Liver (tissue), 9 donors: ENCODE data around the gene AMMECR1. TPM values are rescaled to one million over a fixed set of nuclear protein-coding genes. Genes with fewer than 3 reads are reported as not detected.

Experiments
- DNase-seq: peaks from one replicate; pipeline ENCODE4 v3.0.0-alpha.2; 2017; ENCODE audit warnings: low spot score
- H3K27ac ChIP-seq, 2 donors: one replicate each; pipeline ENCODE4 v1.7.0; 2013; ENCODE audit warnings: inconsistent platforms in 2 of 2, low read length in 2 of 2, control low read depth in 1 of 2, low read depth in 1 of 2, mild to moderate bottlenecking in 1 of 2
- H3K27me3 ChIP-seq, 4 donors: one replicate each; pipeline versions ENCODE4 v1.6.1 to v1.7.0; 2013; ENCODE audit warnings: low read length in 3 of 4, inconsistent platforms in 1 of 4, mild to moderate bottlenecking in 1 of 4, moderate library complexity in 1 of 4; ENCODE audit not compliant: control insufficient read depth in 4 of 4, insufficient read depth in 4 of 4
- H3K36me3 ChIP-seq, 4 donors: one replicate each; pipeline versions ENCODE4 v1.6.1 to v1.7.0; 2013; ENCODE audit warnings: low read length in 3 of 4, mild to moderate bottlenecking in 3 of 4, low read depth in 1 of 4, moderate library complexity in 1 of 4; ENCODE audit not compliant: control insufficient read depth in 4 of 4, insufficient read depth in 3 of 4
- H3K4me1 ChIP-seq, 4 donors: one replicate each; pipeline versions ENCODE4 v1.6.1 to v1.7.0; 2013; ENCODE audit warnings: low read length in 3 of 4, mild to moderate bottlenecking in 3 of 4, moderate library complexity in 1 of 4; ENCODE audit not compliant: control insufficient read depth in 4 of 4, insufficient read depth in 4 of 4
- H3K4me3 ChIP-seq, 3 donors: one replicate each; pipeline versions ENCODE4 v1.6.1 to v1.7.0; 2013; ENCODE audit warnings: low read length in 3 of 3, control low read depth in 1 of 3, low read depth in 1 of 3, mild to moderate bottlenecking in 1 of 3
- H3K9ac ChIP-seq, 2 donors: one replicate each; pipeline ENCODE4 v1.7.0; 2013; ENCODE audit warnings: low read length in 2 of 2, mild to moderate bottlenecking in 2 of 2, moderate library complexity in 2 of 2, control low read depth in 1 of 2, low read depth in 1 of 2
- H3K9me3 ChIP-seq, 4 donors: one replicate each; pipeline versions ENCODE4 v1.6.1 to v1.7.0; 2013; ENCODE audit warnings: low read length in 3 of 4; ENCODE audit not compliant: control insufficient read depth in 4 of 4
- ATF3 ChIP-seq: IDR thresholded peaks from 2 replicates; pipeline ENCODE4 v1.6.1; 2016; ENCODE audit warnings: antibody characterized with exemption
- EGR1 ChIP-seq, 2 donors: IDR thresholded peaks; 2 replicates each; pipeline ENCODE4 v1.6.1; 2016 to 2018; ENCODE audit warnings: antibody characterized with exemption in 2 of 2, low read depth in 2 of 2
- FOXA1 ChIP-seq: IDR thresholded peaks from 2 replicates; pipeline ENCODE4 v1.6.1; 2016; ENCODE audit warnings: antibody characterized with exemption
- FOXA2 ChIP-seq: IDR thresholded peaks from 2 replicates; pipeline ENCODE4 v1.6.1; 2016; ENCODE audit warnings: antibody characterized with exemption
- GABPA ChIP-seq, 2 donors: IDR thresholded peaks in 1 of 2; conservative IDR thresholded peaks in 1 of 2; 2 replicates each; pipeline ENCODE4 v1.6.1; 2016; ENCODE audit warnings: antibody characterized with exemption in 2 of 2, mild to moderate bottlenecking in 1 of 2, moderate library complexity in 1 of 2
- HNF4A ChIP-seq, 2 donors: conservative IDR thresholded peaks; 2 replicates each; pipeline ENCODE4 v1.6.1; 2016; ENCODE audit warnings: antibody characterized with exemption in 2 of 2, mild to moderate bottlenecking in 2 of 2
- HNF4G ChIP-seq: IDR thresholded peaks from 2 replicates; pipeline ENCODE4 v1.6.1; 2016; ENCODE audit warnings: antibody characterized with exemption
- JUND ChIP-seq, 2 donors: IDR thresholded peaks; 2 replicates each; pipeline ENCODE4 v1.6.1; 2016; ENCODE audit warnings: antibody characterized with exemption in 2 of 2
- NR2F2 ChIP-seq: IDR thresholded peaks from 2 replicates; pipeline ENCODE4 v1.6.1; 2016; ENCODE audit warnings: antibody characterized with exemption
- RAD21 ChIP-seq, 2 donors: IDR thresholded peaks; 2 replicates each; pipeline ENCODE4 v1.6.1; 2016; ENCODE audit warnings: antibody characterized with exemption in 2 of 2, mild to moderate bottlenecking in 2 of 2
- REST ChIP-seq: IDR thresholded peaks from 2 replicates; pipeline ENCODE4 v1.6.1; 2016; ENCODE audit warnings: antibody characterized with exemption, mild to moderate bottlenecking
- RXRA ChIP-seq, 2 donors: IDR thresholded peaks; 2 replicates each; pipeline ENCODE4 v1.6.1; 2017 to 2018; ENCODE audit warnings: antibody characterized with exemption in 2 of 2, mild to moderate bottlenecking in 1 of 2
- SP1 ChIP-seq: IDR thresholded peaks from 2 replicates; pipeline ENCODE4 v1.6.1; 2018; ENCODE audit warnings: antibody characterized with exemption, mild to moderate bottlenecking
- TAF1 ChIP-seq: conservative IDR thresholded peaks from 2 replicates; pipeline ENCODE4 v1.6.1; 2016; ENCODE audit warnings: antibody characterized with exemption, mild to moderate bottlenecking
- YY1 ChIP-seq: IDR thresholded peaks from 2 replicates; pipeline ENCODE4 v1.6.1; 2016; ENCODE audit warnings: antibody characterized with exemption, mild to moderate bottlenecking
- WGBS: extraction: QIAGEN DNeasy Blood & Tissue Kit; methylation state at CpG from one replicate; pipeline ENCODE4 v1.1.7; 2013; 5-methylcytosine and 5-hydroxymethylcytosine counted together
- polyA plus RNA-seq, 2 donors: library from polyadenylated mRNA; stranded (reverse) in 1 of 2; unstranded in 1 of 2; fragments of 200-250 nt in 1 of 2; fragments of >200 nt in 1 of 2; fragmentation: Nextera tagmentation in 1 of 2; extraction: Ambion mirVana in 1 of 2; gene quantifications; one replicate each; pipeline versions ENCODE4 v1.2.1 to v1.2.3, GENCODE V29; 2013 to 2015
- total RNA-seq, 2 donors: library from RNA; depleted of rRNA; stranded (reverse); fragments of >200 nt; gene quantifications; one replicate each; pipeline ENCODE4 v1.2.3, GENCODE V29; 2014
- TF ChIP-seq, protein P1 (sequence below): IDR thresholded peaks from 2 replicates; pipeline ENCODE4 v1.6.1; 2016; ENCODE audit warnings: antibody characterized with exemption
- TF ChIP-seq, protein P2 (sequence below): fragments of 150-350 bp; IDR thresholded peaks from 2 replicates; pipeline ENCODE4 v1.5.1; 2017; ENCODE audit warnings: improper control_type of control experiment, low read depth, low read length; ENCODE audit not compliant: missing input control
- TF ChIP-seq, protein P3 (sequence below): IDR thresholded peaks from 2 replicates; pipeline ENCODE4 v1.6.1; 2016; ENCODE audit warnings: antibody characterized with exemption
- donor health status: healthy.
- donor health status: healthy.
- donor health status: healthy.
- donor health status: healthy.
- donor health status: healthy.

AMMECR1 gene
- total and polyA plus RNA-seq, 4 donors = 1.7 to 30.9 (median 3.6) TPM

- H3K4me1 ChIP-seq = no peaks in the 10 kb centered on the region
- H3K27me3 ChIP-seq = peaks cover 0 to 3% (median 0%) of the 10 kb centered on the region in 4 donors
- no peak for DNase-seq
- no peaks in the 10 kb centered on the region for H3K36me3 ChIP-seq
- H3K9ac ChIP-seq = no peak overlapping the region
- H3K27ac ChIP-seq = no peak overlapping the region
- TF ChIP-seq RXRA (IDR thresholded peaks at IDR 0.05) (no peak), NR2F2 (no peak), ATF3 (no peak), TAF1 (no peak), HNF4A (conservative IDR thresholded peaks at IDR 0.05) (no peak), SP1 (no peak), EGR1 (IDR thresholded peaks at IDR 0.05; ENCODE audit: low read depth in 2 of 2) (no peak), JUND (IDR thresholded peaks at IDR 0.05) (no peak), FOXA1 (no peak), FOXA2 (no peak), GABPA (IDR thresholded peaks at IDR 0.05 in 1 of 2, conservative IDR thresholded peaks at IDR 0.05 in 1 of 2) (no peak), HNF4G (no peak), RAD21 (IDR thresholded peaks at IDR 0.05) (no peak), REST (no peak), YY1 (no peak)
- TF ChIP-seq, protein P1, sequence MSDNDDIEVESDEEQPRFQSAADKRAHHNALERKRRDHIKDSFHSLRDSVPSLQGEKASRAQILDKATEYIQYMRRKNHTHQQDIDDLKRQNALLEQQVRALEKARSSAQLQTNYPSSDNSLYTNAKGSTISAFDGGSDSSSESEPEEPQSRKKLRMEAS = no peak
- TF ChIP-seq, protein P2, sequence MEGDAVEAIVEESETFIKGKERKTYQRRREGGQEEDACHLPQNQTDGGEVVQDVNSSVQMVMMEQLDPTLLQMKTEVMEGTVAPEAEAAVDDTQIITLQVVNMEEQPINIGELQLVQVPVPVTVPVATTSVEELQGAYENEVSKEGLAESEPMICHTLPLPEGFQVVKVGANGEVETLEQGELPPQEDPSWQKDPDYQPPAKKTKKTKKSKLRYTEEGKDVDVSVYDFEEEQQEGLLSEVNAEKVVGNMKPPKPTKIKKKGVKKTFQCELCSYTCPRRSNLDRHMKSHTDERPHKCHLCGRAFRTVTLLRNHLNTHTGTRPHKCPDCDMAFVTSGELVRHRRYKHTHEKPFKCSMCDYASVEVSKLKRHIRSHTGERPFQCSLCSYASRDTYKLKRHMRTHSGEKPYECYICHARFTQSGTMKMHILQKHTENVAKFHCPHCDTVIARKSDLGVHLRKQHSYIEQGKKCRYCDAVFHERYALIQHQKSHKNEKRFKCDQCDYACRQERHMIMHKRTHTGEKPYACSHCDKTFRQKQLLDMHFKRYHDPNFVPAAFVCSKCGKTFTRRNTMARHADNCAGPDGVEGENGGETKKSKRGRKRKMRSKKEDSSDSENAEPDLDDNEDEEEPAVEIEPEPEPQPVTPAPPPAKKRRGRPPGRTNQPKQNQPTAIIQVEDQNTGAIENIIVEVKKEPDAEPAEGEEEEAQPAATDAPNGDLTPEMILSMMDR = no peak
- TF ChIP-seq, protein P3, sequence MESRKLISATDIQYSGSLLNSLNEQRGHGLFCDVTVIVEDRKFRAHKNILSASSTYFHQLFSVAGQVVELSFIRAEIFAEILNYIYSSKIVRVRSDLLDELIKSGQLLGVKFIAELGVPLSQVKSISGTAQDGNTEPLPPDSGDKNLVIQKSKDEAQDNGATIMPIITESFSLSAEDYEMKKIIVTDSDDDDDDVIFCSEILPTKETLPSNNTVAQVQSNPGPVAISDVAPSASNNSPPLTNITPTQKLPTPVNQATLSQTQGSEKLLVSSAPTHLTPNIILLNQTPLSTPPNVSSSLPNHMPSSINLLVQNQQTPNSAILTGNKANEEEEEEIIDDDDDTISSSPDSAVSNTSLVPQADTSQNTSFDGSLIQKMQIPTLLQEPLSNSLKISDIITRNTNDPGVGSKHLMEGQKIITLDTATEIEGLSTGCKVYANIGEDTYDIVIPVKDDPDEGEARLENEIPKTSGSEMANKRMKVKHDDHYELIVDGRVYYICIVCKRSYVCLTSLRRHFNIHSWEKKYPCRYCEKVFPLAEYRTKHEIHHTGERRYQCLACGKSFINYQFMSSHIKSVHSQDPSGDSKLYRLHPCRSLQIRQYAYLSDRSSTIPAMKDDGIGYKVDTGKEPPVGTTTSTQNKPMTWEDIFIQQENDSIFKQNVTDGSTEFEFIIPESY = no peak
- no peaks in the 10 kb centered on the region for H3K9me3 ChIP-seq
- H3K4me3 ChIP-seq = no peak overlapping the region
- WGBS = 88% methylated on average over 3 of the region's 3 CpGs
These were observed 14.9 kb downstream of the AMMECR1 start for GRCh38 chrX:110302975-110303374.
